ENCODE data around the gene ANO3. TPM values are rescaled to one million over a fixed set of nuclear protein-coding genes. Genes with fewer than 3 reads are reported as not detected.

Gene ANO3
- total and polyA plus RNA-seq, 2 donors (not counting 3 experiments of a cell fraction or from before 2014, with no cell fraction given): not detected

DNA sequence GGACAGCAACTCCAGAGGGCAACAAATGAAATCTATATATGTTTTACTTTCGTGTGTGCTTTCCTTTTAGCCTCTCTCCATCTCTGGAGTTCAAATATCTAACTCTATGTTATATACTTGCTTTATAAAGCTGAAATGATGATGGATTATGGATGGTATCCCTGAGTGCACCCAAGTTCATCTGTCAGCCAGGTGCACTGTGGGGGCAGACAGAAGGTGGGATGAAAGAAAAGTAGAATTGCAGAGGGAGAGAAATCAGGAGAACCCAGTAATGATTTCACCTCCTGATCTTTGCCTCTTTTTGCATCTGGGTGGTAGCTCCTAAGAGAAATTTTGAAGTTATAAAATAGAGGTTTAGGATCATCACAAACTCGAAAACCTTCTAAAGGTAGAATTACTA, 237.7 kb downstream of the ANO3 start:
- no peaks in the 10 kb centered on the region for H3K79me2 ChIP-seq (ENCODE audit: control insufficient read depth, insufficient read depth, low read length)
- intact Hi-C loops (cut with micrococcal nuclease): no loop called here
- ChIA-PET POLR2A (no interaction called here), CTCF (no interaction called here)
- H3K9me1 ChIP-seq (replicated peaks; ENCODE audit: control insufficient read depth, extremely low read depth, insufficient read depth, low read length): no peaks in the 10 kb centered on the region
- no peak overlapping the region for H3K4me2 ChIP-seq (ENCODE audit: insufficient read depth, low read length)
- no peaks in the 10 kb centered on the region for H3K9me3 ChIP-seq (replicated peaks; ENCODE audit: control insufficient read depth, insufficient read depth, low read length)
- dilution Hi-C loops (cut with MboI; ENCODE audit: extremely low pct_ligation_motif_present, low sequenced_read_pairs): no loop called here
- BruUV-seq (replicated peaks): no TSS peak
- H4K20me1 ChIP-seq (replicated peaks; ENCODE audit: control insufficient read depth, extremely low read depth, insufficient read depth, low read length): no peaks in the 10 kb centered on the region
- DNase-seq (ENCODE audit: low read depth, low spot score) (no peak), FAIRE-seq (no peak)
- no peaks in the 10 kb centered on the region for H3K27me3 ChIP-seq (ENCODE audit: control insufficient read depth in 2 of 2, insufficient read depth in 2 of 2, low read length in 2 of 2)
- no peaks in the 10 kb centered on the region for H3K36me3 ChIP-seq (ENCODE audit: control insufficient read depth in 2 of 2, extremely low read depth in 1 of 2, insufficient read depth in 2 of 2, low read length in 2 of 2)
- no peaks in the 10 kb centered on the region for H3K4me1 ChIP-seq (ENCODE audit: control insufficient read depth, extremely low read depth, insufficient read depth, low read length)
- no peak overlapping the region for H3K27ac ChIP-seq (ENCODE audit: insufficient read depth, low read depth, low read length)
- no peak overlapping the region for H2AFZ ChIP-seq (ENCODE audit: low read depth, low read length)
- TF ChIP-seq POLR2A (IDR thresholded peaks at IDR 0.05; ENCODE audit: low read depth, low read length): no peak
- no peak for TF ChIP-seq EZH2 (IDR thresholded peaks at IDR 0.05; ENCODE audit: borderline replicate concordance, low read depth, low read length, severe bottlenecking)
- no peak for TF ChIP-seq FOS (IDR thresholded peaks at IDR 0.05; ENCODE audit: borderline replicate concordance, insufficient read depth, low read length)
- H3K9ac ChIP-seq (replicated peaks; ENCODE audit: extremely low read depth, insufficient read depth, low read length): no peak overlapping the region
- no peak overlapping the region for H3K4me3 ChIP-seq (replicated peaks in 1 of 3; ENCODE audit: insufficient read depth in 1 of 3, low read depth in 1 of 3, low read length in 3 of 3)

DNA sequence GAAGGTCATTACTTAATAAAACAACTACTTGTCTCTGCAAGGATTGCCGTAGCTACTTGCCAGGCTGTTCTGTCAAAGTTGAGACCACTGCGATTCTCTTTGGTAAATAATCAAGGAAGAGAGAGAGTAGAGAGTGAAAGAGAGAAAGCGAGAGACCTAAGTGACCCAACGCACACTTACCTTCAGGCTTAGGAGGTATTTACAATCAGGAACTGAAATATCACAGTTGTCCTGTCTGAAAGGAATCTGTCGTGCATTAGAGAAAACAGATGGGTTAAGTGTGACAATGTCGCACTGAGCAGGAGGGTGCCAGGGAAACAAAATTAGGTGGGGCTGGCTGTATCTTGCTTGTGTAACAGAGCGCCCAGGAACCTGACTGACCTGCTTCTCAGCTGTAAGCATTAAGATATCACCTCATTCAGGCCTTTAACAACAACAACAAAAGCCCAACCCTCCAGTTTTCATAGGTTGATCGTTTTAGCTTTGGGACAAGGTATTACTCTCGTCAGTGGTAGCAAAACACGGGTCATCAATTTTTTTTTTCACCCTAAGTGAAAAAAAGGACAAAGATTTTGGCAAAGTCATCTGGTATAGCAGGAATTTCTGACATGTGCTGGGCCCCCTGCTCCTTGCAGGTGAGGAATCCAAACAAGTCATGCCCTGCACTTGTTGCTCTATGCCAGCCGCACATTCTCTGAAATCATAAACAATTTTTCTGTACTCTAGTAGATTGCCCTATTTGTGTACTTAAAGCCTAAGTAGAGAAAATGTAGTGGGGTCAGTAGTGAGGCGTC, 240.1 kb downstream of the ANO3 start, which contains the start of gene MUC15:
Gene MUC15 (minus strand): TSS at position 403 of the 794 bp plus-strand sequence. CDS start 5,169 bp downstream, outside the sequence.
- Histone ChIP-seq H4K20me1 (replicated peaks; ENCODE audit: control insufficient read depth, extremely low read depth, insufficient read depth, low read length) (no peaks in the 10 kb centered on the region), H3K9me3 (replicated peaks; ENCODE audit: control insufficient read depth, insufficient read depth, low read length) (no peaks in the 10 kb centered on the region), H3K9me1 (replicated peaks; ENCODE audit: control insufficient read depth, extremely low read depth, insufficient read depth, low read length) (no peaks in the 10 kb centered on the region), H3K36me3 (ENCODE audit: control insufficient read depth in 2 of 2, extremely low read depth in 1 of 2, insufficient read depth in 2 of 2, low read length in 2 of 2) (no peaks in the 10 kb centered on the region), H3K9ac (replicated peaks; ENCODE audit: extremely low read depth, insufficient read depth, low read length) (no peak within 1 kb of the TSS), H3K27me3 (ENCODE audit: control insufficient read depth in 2 of 2, insufficient read depth in 2 of 2, low read length in 2 of 2) (no peaks in the 10 kb centered on the region), H3K27ac (ENCODE audit: insufficient read depth, low read depth, low read length) (no peak within 1 kb of the TSS), H3K79me2 (ENCODE audit: control insufficient read depth, insufficient read depth, low read length) (no peaks in the 10 kb centered on the region), H2AFZ (ENCODE audit: low read depth, low read length) (no peak within 1 kb of the TSS), H3K4me3 (replicated peaks in 1 of 3; ENCODE audit: insufficient read depth in 1 of 3, low read depth in 1 of 3, low read length in 3 of 3) (no peak within 1 kb of the TSS), H3K4me2 (ENCODE audit: insufficient read depth, low read length) (no peak within 1 kb of the TSS), H3K4me1 (ENCODE audit: control insufficient read depth, extremely low read depth, insufficient read depth, low read length) (no peaks in the 10 kb centered on the region)
- intact Hi-C loops (cut with micrococcal nuclease) (no loop called here), dilution Hi-C loops (cut with MboI; ENCODE audit: extremely low pct_ligation_motif_present, low sequenced_read_pairs) (no loop called here)
- no TSS peak for BruUV-seq (replicated peaks)
- CTCF ChIA-PET: interaction anchor here (0.5 kb wide), 1 partner anchor 62 kb away, joined by 3 read pairs; no protein-coding TSS in a partner anchor
- FAIRE-seq: no peak
- POLR2A ChIA-PET: no interaction called here
- TF ChIP-seq, protein P1, sequence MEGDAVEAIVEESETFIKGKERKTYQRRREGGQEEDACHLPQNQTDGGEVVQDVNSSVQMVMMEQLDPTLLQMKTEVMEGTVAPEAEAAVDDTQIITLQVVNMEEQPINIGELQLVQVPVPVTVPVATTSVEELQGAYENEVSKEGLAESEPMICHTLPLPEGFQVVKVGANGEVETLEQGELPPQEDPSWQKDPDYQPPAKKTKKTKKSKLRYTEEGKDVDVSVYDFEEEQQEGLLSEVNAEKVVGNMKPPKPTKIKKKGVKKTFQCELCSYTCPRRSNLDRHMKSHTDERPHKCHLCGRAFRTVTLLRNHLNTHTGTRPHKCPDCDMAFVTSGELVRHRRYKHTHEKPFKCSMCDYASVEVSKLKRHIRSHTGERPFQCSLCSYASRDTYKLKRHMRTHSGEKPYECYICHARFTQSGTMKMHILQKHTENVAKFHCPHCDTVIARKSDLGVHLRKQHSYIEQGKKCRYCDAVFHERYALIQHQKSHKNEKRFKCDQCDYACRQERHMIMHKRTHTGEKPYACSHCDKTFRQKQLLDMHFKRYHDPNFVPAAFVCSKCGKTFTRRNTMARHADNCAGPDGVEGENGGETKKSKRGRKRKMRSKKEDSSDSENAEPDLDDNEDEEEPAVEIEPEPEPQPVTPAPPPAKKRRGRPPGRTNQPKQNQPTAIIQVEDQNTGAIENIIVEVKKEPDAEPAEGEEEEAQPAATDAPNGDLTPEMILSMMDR (IDR thresholded peaks at IDR 0.05; ENCODE audit: extremely low read depth in 1 of 2, insufficient read depth in 1 of 2, low read depth in 1 of 2, low read length in 2 of 2): no peak
- TF ChIP-seq MYC (IDR thresholded peaks at IDR 0.05; ENCODE audit: low read depth, low read length): no peak
- no peak for TF ChIP-seq FOS (IDR thresholded peaks at IDR 0.05; ENCODE audit: borderline replicate concordance, insufficient read depth, low read length)
- TF ChIP-seq, protein P2, sequence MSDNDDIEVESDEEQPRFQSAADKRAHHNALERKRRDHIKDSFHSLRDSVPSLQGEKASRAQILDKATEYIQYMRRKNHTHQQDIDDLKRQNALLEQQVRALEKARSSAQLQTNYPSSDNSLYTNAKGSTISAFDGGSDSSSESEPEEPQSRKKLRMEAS (IDR thresholded peaks at IDR 0.05; ENCODE audit: insufficient read depth, insufficient read length): no peak
- no peak for TF ChIP-seq POLR2A (IDR thresholded peaks at IDR 0.05; ENCODE audit: low read depth, low read length)
- TF ChIP-seq EZH2 (IDR thresholded peaks at IDR 0.05; ENCODE audit: borderline replicate concordance, low read depth, low read length, severe bottlenecking): no peak
- no peak for TF ChIP-seq GATA2 (IDR thresholded peaks at IDR 0.05; ENCODE audit: insufficient read depth, insufficient read length, low read depth, low read length)
- no peak for TF ChIP-seq POLR2AphosphoS5 (IDR thresholded peaks at IDR 0.05; ENCODE audit: insufficient read depth, low read depth, low read length)
- no peak for TF ChIP-seq JUN (IDR thresholded peaks at IDR 0.05; ENCODE audit: borderline replicate concordance, insufficient read depth, insufficient read length, low read depth)
- no peak for DNase-seq (ENCODE audit: low read depth, low spot score)

Measured in endothelial cell of umbilical vein (primary cell).